PC-9 (cell line): ENCODE measurements around the gene EPB41L2. TPM values are rescaled to one million over a fixed set of nuclear protein-coding genes. Genes with fewer than 3 reads are reported as not detected.

Experiments
- BruUV-seq: library from RNA; stranded (reverse); fragments of 400-500 nt; replicated peaks from 2 replicates; lab custom pipeline; 2021; lab: Mats Ljungman, UMichigan
- CTCF ChIA-PET: fragments of 300-600 bp; sonication (Branson Sonifier 250); formaldehyde crosslinking; loops from one replicate; lab custom pipeline; 2022; ENCODE audit warnings: antibody characterized with exemption; lab: Charles Lee
- POLR2A ChIA-PET: fragments of 300-600 bp; sonication (Branson Sonifier 250); formaldehyde crosslinking; loops from one replicate; lab custom pipeline; 2022; ENCODE audit warnings: antibody characterized with exemption; ENCODE audit not compliant: unreplicated experiment; lab: Charles Lee
- DNase-seq, 2 experiments: peaks; one replicate each; pipeline versions ENCODE4 v3.0.0 to v3.0.0-alpha.2; 2015 to 2022; ENCODE audit warnings: mixed read lengths in 1 of 2
- H2AFZ ChIP-seq: fragments of 200-600 bp; sonication (generic); 2 replicates; pipeline ENCODE4 v1.8.1; 2017; ENCODE audit warnings: antibody characterized with exemption
- H3F3A ChIP-seq: fragments of 200-600 bp; sonication (generic); 2 replicates; pipeline ENCODE4 v1.8.1; 2017; ENCODE audit warnings: antibody characterized with exemption, mild to moderate bottlenecking, low read depth; ENCODE audit not compliant: insufficient read depth
- H3K27ac ChIP-seq: fragments of 200-600 bp; sonication (generic); 2 replicates; pipeline ENCODE4 v1.6.1; 2016; ENCODE audit warnings: mixed run types
- H3K27me3 ChIP-seq: fragments of 200-600 bp; sonication (generic); 2 replicates; pipeline ENCODE4 v1.6.1; 2016; ENCODE audit warnings: low read depth, mixed run types; ENCODE audit not compliant: insufficient read depth
- H3K36me3 ChIP-seq: fragments of 200-600 bp; sonication (generic); 2 replicates; pipeline ENCODE4 v1.6.1; 2016; ENCODE audit warnings: low read depth, mixed run types
- H3K4me1 ChIP-seq: fragments of 200-600 bp; sonication (generic); replicated peaks from 2 replicates; pipeline ENCODE4 v1.6.1; 2016; ENCODE audit warnings: mixed run types; ENCODE audit not compliant: insufficient read depth
- H3K4me2 ChIP-seq: fragments of 200-600 bp; sonication (generic); 2 replicates; pipeline ENCODE4 v1.6.1; 2017; ENCODE audit warnings: mixed run types
- H3K4me3 ChIP-seq: fragments of 200-600 bp; sonication (generic); 2 replicates; pipeline ENCODE4 v1.6.1; 2016; ENCODE audit warnings: mixed run types
- H3K79me2 ChIP-seq: fragments of 200-600 bp; sonication (generic); 2 replicates; pipeline ENCODE4 v1.6.1; 2017; ENCODE audit warnings: low read depth, mixed run types
- H3K9me2 ChIP-seq: fragments of 200-600 bp; sonication (generic); 2 replicates; pipeline ENCODE4 v1.8.1; 2017; ENCODE audit warnings: mild to moderate bottlenecking; ENCODE audit not compliant: insufficient read depth
- H3K9me3 ChIP-seq: fragments of 200-600 bp; sonication (generic); 2 replicates; pipeline ENCODE4 v1.8.1; 2016; ENCODE audit warnings: low read depth; ENCODE audit not compliant: insufficient read depth
- H4K20me1 ChIP-seq: fragments of 200-600 bp; sonication (generic); 2 replicates; pipeline ENCODE4 v1.8.1; 2017; ENCODE audit not compliant: insufficient read depth
- EZH2 ChIP-seq: fragments of 200-600 bp; sonication (generic); IDR thresholded peaks from 2 replicates; pipeline ENCODE4 v1.8.0; 2017; ENCODE audit warnings: antibody characterized with exemption, low read depth
- intact Hi-C: fragments of 100-400 bp; cut with micrococcal nuclease; formaldehyde crosslinking; loops from one replicate; pipeline ENCODE4 v1.10.0; 2022; ENCODE audit not compliant: unreplicated experiment
- total RNA-seq: library from RNA; stranded (reverse); gene quantifications from 2 replicates; pipeline ENCODE4 v1.2.3, GENCODE V29; 2021
- TF ChIP-seq, protein P1 (sequence below): fragments of 200-600 bp; sonication (generic); conservative IDR thresholded peaks from 2 replicates; pipeline ENCODE4 v1.6.1; 2017; ENCODE audit warnings: mixed run types, antibody characterized with exemption, mild to moderate bottlenecking, moderate library complexity

The EPB41L2 gene
- total RNA-seq, 1 experiment from 2014 or later: 67.4 TPM

- POLR2A ChIA-PET: no interaction called here
- H3K36me3 ChIP-seq: no peaks in the 10 kb centered on the region
- intact Hi-C loops: no loop called here
- no peaks in the 10 kb centered on the region for H3K4me1 ChIP-seq
- no peak overlapping the region for H3K4me2 ChIP-seq
- TF ChIP-seq, protein P1, sequence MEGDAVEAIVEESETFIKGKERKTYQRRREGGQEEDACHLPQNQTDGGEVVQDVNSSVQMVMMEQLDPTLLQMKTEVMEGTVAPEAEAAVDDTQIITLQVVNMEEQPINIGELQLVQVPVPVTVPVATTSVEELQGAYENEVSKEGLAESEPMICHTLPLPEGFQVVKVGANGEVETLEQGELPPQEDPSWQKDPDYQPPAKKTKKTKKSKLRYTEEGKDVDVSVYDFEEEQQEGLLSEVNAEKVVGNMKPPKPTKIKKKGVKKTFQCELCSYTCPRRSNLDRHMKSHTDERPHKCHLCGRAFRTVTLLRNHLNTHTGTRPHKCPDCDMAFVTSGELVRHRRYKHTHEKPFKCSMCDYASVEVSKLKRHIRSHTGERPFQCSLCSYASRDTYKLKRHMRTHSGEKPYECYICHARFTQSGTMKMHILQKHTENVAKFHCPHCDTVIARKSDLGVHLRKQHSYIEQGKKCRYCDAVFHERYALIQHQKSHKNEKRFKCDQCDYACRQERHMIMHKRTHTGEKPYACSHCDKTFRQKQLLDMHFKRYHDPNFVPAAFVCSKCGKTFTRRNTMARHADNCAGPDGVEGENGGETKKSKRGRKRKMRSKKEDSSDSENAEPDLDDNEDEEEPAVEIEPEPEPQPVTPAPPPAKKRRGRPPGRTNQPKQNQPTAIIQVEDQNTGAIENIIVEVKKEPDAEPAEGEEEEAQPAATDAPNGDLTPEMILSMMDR: no peak
- no peak for TF ChIP-seq EZH2
- no peaks in the 10 kb centered on the region for H3K27me3 ChIP-seq
- H3K27ac ChIP-seq: no peak overlapping the region
- H3F3A ChIP-seq: no peaks in the 10 kb centered on the region
- H3K9me3 ChIP-seq: peaks cover 5% of the 10 kb centered on the region; the same call in 1 of the 2 replicates
- no peaks in the 10 kb centered on the region; the same call in 1 of the 2 replicates for H4K20me1 ChIP-seq
- H2AFZ ChIP-seq: no peak overlapping the region
- no peak overlapping the region for H3K4me3 ChIP-seq
- H3K9me2 ChIP-seq: no peaks in the 10 kb centered on the region
- CTCF ChIA-PET: no interaction called here
- no peak for DNase-seq
- H3K79me2 ChIP-seq: no peaks in the 10 kb centered on the region
- no TSS peak for BruUV-seq
These were observed 84.9 kb downstream of the EPB41L2 start for GRCh38 chr6:130978180-130978579.

DNA sequence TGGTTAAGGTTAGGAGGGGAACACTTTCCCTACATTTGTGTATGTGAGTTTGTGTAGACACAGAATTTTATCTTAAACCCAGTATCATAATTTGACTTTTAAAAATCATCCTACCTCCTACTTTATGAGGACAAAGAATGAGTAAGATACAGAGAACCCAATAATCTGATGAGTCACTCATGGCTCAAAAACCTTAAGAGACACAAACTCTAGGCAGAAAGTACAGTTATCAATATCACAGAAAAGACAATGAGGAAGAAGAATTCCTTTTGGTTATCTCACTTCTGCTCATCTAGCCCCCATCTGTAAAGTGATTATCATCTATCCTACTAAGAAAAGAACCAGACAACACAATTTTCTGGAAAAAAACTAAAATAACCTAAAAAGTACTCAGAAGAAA, 87.7 kb downstream of the EPB41L2 start:
- intact Hi-C loops: no loop called here
- DNase-seq: no peak
- TF ChIP-seq EZH2: no peak
- TF ChIP-seq, protein P1: no peak
- H3K27me3 ChIP-seq: no peaks in the 10 kb centered on the region
- H2AFZ ChIP-seq: no peak overlapping the region
- no peaks in the 10 kb centered on the region for H3F3A ChIP-seq
- BruUV-seq: no TSS peak
- no peaks in the 10 kb centered on the region for H3K79me2 ChIP-seq
- ChIA-PET POLR2A (no interaction called here), CTCF (no interaction called here)
- no peaks in the 10 kb centered on the region; the same call in 1 of the 2 replicates for H4K20me1 ChIP-seq
- no peaks in the 10 kb centered on the region for H3K36me3 ChIP-seq
- no peak overlapping the region for H3K4me3 ChIP-seq
- H3K4me1 ChIP-seq: no peaks in the 10 kb centered on the region
- H3K27ac ChIP-seq: no peak overlapping the region
- no peaks in the 10 kb centered on the region for H3K9me2 ChIP-seq
- peaks cover 5% of the 10 kb centered on the region; the same call in 1 of the 2 replicates for H3K9me3 ChIP-seq
- H3K4me2 ChIP-seq: no peak overlapping the region

DNA sequence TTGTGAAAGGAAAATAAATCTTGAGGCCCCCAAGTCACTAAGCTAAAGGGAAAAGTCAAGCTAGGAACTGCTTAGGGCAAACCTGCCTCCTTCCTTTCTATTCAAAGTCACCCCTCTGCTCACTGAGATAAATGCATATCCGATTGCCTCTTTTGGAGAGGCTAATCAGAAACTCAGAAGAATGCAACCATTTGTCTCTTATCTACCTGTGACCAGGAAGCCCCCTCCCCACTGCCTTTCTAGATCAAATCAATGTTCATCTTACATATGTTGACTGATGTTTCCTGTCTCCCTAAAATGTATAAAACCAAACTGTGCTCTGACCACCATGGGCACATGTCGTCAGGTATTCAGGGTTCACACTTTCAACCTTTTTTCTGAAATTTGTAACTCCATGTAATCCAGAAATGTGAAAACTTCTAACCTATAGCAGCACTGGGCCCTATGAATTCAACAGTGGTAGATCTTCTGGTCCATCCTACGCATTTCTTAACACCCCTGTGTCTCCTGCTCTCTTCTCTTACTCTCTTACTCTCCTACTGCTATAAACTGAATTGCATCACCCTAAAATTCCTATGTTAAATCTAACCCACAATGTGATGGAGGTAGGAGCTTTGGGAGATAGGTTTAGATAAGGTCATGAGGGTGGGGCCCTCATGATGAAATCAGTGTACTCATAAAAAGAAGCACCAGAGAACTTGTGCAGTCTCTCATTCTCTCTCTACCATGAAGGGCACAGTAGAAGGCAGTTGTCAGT, 89.3 kb downstream of the EPB41L2 start:
- intact Hi-C loops: no loop called here
- CTCF ChIA-PET: no interaction called here
- DNase-seq: no peak

More for the DNA sequence above, 89.3 kb downstream of the EPB41L2 start:
- H4K20me1 ChIP-seq: no peaks in the 10 kb centered on the region; the same call in 1 of the 2 replicates
- no peak overlapping the region for H3K27ac ChIP-seq
- H3K4me1 ChIP-seq: no peaks in the 10 kb centered on the region
- TF ChIP-seq, protein P1: no peak
- TF ChIP-seq EZH2: no peak
- H3K4me3 ChIP-seq: no peak overlapping the region
- no peaks in the 10 kb centered on the region for H3K36me3 ChIP-seq
- no TSS peak for BruUV-seq
- POLR2A ChIA-PET: no interaction called here
- no peaks in the 10 kb centered on the region for H3K27me3 ChIP-seq
- peaks cover 5% of the 10 kb centered on the region; the same call in 1 of the 2 replicates for H3K9me3 ChIP-seq
- no peaks in the 10 kb centered on the region for H3F3A ChIP-seq
- H3K79me2 ChIP-seq: no peaks in the 10 kb centered on the region
- H3K4me2 ChIP-seq: no peak overlapping the region
- no peaks in the 10 kb centered on the region; the same call in 1 of the 2 replicates for H3K9me2 ChIP-seq
- H2AFZ ChIP-seq: no peak overlapping the region
